Right ventricle myocardium inferior (tissue), 1 donor: ENCODE results near the gene NIT2. TPM values are rescaled to one million over a fixed set of nuclear protein-coding genes. Genes with fewer than 3 reads are reported as not detected.

ENCODE experiments used
- ATAC-seq: fragments of 200-7000 bp; cut with Tn5 transposase; one replicate; pipeline ENCODE4 v1.9.1; 2020; ENCODE audit warnings: mild to moderate bottlenecking, moderate library complexity
- DNase-seq: peaks from one replicate; pipeline ENCODE4 v3.0.0; 2021; ENCODE audit errors: missing footprints
- intact Hi-C: fragments of 100-400 bp; cut with DNase I; formaldehyde crosslinking; loops from one replicate; pipeline ENCODE4 v1.11.0; 2022
- total RNA-seq: library from RNA; stranded (reverse); fragmentation: NEBNext Ultra II Directional; extraction: Animal tissue kit (Norgen Biotek cat#: 25700); gene quantifications from one replicate; pipeline ENCODE4 v1.2.1, GENCODE V29; 2021
- donor health status: DM: no; HTN: yes; CAD: no; lungs with severe emphysema.

Gene NIT2
- total RNA-seq, 1 donor from 2014 or later, result 51.3 TPM

DNA sequence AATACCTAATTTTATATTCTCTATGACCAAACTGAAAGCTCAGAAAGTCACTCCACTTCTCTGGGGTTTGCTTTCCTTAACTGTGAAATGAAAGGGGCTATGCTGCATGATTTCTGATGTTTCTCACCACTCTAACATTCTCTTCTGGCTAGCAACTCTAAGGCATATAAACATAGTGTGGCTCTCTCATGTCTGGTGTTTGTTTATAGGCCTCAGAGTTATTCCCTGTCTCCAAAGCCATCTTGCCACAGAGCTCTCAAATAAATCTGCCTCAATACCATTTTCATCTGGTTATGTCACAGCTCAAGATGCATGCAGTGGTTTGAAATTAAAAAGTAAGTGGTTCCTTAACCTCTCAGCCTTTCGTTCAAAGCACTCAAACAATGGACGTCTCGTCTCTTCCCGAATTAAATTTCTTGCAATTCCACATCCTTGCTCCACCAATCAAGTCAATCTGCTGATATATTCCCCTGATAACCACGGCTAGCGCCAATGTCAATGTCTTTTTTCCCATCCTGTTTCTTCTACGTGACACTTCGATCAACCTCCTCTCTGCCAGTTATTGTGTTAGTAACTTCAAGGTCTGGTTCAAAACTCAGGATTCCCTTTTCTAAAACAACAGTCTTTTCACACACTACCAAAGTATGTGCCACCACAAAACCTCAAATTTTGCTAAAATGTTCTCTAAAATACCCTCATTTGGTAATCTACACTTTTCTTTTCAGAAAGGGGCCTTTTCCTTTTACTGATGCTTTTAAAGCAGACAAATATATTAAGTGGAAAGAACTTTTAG is 50.4 kb downstream of the NIT2 start:
- ATAC-seq (no peak), DNase-seq (no peak)
- intact Hi-C loops, result no loop called here

DNA sequence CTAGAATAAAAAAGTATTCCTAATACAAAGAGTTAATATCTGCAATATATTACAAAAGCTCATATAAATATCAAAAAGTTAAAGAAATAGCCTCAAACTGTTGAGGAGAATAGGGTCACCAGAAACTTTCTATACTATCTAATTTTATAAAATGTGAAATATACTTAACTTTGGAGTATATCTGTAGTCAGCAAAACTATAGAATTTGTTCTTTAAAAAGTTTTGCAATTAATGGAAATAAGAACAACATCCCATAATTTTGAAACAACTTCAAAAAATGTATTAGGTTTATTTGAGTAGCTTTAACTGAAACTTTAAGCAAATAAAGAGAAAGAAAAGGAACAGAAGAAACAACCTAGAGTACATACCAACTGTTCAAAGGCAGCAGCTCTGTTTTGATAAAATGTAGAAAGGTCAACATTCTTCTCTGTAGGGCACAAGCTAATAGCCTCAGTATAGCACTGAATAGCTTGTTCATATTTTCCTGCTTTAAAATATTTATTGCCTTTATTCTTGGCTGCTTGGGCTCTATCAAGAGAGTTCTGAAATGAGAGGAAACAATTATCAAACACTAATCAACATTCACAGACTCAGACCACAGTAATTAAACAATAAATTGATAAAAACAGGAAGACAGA is 52.0 kb downstream of the NIT2 start:
- ATAC-seq (peak; percentile 79), DNase-seq (no peak)
- intact Hi-C loops, result no loop called here

DNA sequence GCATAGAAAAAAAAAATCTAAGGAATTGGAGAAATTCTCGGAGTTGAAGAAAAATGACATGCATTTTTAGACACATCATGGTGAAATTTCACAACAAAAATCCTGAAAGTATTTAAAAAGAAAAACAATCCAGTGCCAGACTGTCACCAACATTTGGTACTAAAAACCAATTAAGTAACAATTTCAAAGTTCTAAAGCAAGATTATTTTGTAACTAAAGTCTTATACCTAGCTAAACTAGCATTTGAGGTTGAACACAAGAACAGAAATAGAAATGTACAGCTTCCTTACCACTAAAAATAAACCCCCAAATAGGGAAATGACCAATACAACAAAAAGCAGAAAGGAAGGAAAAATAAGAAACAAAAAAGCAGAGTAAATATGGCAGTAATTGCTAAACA is 54.5 kb downstream of the NIT2 start:
- DNase-seq, result no peak
- ATAC-seq, result no peak
- intact Hi-C loops, result no loop called here

DNA sequence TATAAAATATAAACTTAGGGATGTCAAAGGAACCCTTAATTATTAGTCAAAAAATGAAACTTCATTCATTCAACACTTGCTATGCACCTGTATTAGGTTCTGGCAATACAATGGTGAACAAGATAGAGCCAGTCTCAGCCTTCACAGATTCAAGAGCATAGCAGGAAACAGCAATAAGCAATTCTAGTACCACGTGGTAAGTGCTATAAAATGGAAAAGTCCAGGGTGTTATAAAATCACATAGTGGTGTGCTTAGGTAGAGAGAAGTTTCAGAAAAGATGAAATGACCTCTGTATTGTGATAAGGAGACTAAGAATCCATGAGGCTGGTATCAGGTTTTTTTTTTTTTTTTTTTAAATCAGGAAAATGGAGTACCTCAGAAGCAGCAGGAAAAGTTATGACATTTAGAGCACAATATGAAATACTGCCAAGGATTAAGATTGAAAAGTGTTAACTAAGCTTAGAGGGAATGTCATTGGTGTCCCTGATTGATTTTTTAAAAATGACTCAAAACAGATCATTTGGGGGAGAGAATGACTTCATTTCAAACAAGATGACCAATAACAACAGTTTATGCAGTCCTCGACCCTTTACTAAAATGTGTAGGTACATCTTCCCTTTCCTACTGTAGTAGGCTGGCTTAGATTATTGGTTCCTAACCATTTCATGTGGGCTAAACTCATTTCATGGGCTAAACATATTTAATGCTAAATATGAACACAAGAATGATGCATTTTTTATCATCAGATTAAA is 61.3 kb downstream of the NIT2 start:
- ATAC-seq (no peak), DNase-seq (no peak)
- intact Hi-C loops, result no loop called here

DNA sequence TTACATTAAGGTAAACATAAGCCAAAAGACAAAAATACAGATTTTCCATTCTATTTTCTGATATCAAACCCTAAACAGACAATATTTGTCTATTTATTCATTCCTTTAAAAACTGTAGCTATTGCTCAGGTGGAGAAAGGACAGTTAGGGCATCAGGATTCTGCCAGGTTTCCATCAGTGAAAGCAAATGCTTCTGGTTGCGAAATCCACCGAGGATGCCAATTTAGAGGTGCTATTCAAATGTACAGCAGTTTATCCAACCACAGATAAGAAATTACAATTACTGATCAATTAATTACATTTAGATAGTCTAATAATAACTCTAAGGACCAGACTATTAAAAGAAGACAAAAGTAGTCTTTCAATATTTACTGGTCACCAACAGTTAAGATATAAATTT is 62.4 kb downstream of the NIT2 start:
- intact Hi-C loops, result no loop called here
- DNase-seq, result no peak
- ATAC-seq, result no peak

DNA sequence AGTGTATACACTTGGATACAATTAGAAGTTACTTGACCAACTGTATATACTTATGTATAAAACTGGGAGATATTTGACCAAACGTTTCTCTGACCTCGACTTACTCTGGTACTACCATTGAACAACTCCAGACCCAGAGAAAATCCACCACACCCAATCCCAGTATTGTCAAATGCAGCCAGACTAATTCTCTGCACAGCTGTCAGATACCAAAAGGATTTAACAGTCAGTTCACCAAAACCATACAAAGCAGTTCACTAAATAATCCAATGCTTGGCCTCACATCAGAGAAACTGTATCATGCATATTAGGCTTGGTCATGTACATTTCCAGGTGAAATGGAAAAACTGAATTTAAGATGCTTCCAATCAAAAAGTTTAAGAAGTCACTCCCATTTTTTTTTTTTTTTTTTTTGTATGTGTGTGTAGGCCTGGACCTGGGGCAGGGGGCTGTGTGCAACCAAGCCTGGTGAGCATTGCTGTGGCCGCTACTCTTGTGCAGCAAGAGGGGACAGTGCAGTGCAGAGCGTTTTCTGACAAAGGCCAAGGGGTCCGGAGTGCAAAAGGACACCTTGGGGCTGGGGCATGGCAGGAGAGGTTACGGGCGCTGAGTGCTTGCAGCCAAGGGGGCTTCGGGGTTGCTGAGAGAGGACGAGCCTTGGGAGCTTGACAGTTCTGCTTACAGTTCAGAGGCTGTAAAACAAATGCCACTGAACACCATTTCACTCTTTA is 64.9 kb downstream of the NIT2 start:
- intact Hi-C loops, result loop anchor here (5.0 kb wide), 3 partner anchors 93 to 582 kb away; partner anchors contain the start of genes CMSS1 and TMEM45A
- no peak for DNase-seq
- no peak for ATAC-seq

DNA sequence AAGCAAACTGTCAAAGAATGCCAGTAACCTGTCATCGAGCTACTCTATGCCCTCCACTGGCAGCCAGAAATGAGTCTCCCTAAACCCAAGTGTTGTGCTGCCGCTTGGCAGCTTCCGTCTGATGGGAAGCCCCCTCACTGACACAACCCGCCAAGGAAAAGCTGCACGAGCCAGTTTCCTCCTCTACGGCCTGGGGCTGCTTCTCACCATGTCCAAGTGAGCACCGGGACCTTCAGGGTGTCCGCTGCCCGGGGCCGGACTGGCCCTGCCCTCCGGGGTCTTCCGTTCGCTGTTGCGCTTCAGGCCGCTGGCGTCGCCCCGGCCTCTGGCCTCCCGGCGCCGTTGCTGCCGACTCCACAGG is 65.8 kb downstream of the NIT2 start:
- intact Hi-C loops, result loop anchor here (5.0 kb wide), 3 partner anchors 92 to 583 kb away; partner anchors contain the start of genes CMSS1 and TMEM45A
- ATAC-seq, result peak; percentile 2
- peak; percentile 71 for DNase-seq

DNA sequence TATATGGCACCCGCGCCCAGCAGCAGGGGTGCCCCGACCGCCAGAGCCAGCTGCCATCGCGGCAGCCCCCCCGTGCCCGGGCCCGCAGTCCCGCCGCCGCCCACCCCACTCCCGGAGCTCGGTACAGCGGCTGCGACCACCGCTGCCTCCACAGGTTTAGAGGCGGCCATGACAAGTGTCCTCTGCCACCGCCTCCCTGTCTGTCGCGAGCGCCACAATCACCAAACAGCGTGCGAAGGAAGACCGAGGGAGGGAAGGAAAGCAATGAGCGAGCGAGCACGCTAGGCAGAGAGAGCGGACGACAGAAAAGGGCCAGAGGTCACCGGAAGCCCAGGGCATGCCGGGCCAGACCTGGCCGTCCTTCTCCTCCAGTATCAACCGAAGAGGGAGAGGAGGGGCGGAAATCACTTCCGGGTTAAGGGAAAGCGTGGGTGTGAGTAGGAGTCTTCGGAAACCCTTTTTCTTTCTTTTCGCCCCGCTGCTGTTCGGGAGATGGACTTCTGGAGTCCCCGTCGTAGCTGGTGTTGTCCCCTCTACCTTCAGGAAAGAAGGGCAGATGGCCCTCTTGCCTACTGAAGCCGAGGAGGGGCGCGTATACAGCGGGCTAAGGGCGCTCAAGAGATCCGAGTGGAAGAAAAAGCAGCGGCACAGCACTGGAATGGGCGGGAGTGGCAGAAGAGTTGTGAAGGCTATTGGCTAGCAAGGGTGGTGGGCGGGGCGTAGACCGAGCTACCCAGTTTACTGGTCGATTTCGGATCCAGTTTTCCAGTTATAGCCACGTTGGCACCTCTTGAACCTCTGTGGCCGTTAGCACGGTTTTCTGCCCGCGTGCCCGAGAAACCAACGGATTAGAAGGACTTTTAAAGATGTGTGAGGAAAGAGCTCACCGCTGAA is 66.5 kb downstream of the NIT2 start, which contains the start of the genes LNP1 and TOMM70:
Gene LNP1, plus strand, starts transcription at position 760 of the 894 bp plus-strand sequence. CDS start 28,191 bp downstream, outside the sequence.
Gene TOMM70, minus strand, starts transcription at position 310 of the 894 bp plus-strand sequence. Its CDS starts 140 bp downstream, at position 170.
- peak; percentile 99 for DNase-seq
- intact Hi-C loops, result loop anchor here (5.0 kb wide), 3 partner anchors 91 to 584 kb away; partner anchors contain the start of genes CMSS1 and TMEM45A
- peak; percentile 98 for ATAC-seq

DNA sequence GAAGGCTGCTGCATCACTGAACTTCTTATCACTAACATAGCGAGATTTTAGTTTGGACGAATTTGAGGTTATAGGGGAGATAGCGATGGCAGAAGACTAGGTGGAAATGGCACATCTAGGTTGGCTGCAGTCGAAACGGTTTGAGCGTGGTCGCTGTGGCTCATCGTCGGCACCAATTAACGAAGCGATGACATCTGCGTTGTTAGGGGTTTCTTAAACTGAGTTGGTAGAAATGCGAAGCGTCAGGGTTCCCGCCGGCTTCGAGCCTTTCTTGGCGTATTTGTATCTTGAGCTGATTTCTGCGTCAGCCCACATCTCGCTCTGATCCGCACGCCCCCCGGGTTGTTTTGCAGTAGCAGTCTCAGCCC is 67.1 kb downstream of the NIT2 start:
- ATAC-seq (peak; percentile 4), DNase-seq (peak; percentile 61)
- intact Hi-C loops, result loop anchor here (5.0 kb wide), 3 partner anchors 91 to 584 kb away; partner anchors contain the start of genes CMSS1 and TMEM45A

DNA sequence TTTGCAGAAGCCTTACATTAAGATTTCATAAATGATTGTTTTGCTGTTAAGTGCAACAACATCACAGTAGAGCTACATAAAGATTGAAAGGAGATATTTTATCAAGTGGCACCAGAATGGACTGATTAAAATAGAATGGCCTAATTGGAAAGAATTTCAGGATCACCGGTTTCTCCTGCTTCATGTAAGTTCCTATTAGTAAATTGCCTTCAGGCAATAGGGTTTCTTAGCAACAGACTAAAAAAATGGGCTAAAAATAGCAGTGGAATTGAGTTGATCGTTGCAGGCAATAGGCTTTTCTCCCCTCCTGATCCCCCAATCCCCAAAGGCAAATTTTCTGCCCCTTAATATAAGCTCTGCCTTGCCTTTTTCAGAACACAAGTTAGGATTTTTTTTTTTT is 67.7 kb downstream of the NIT2 start:
- no peak for DNase-seq
- intact Hi-C loops, result loop anchor here (5.0 kb wide), 3 partner anchors 90 to 585 kb away; partner anchors contain the start of genes CMSS1 and TMEM45A
- no peak for ATAC-seq

DNA sequence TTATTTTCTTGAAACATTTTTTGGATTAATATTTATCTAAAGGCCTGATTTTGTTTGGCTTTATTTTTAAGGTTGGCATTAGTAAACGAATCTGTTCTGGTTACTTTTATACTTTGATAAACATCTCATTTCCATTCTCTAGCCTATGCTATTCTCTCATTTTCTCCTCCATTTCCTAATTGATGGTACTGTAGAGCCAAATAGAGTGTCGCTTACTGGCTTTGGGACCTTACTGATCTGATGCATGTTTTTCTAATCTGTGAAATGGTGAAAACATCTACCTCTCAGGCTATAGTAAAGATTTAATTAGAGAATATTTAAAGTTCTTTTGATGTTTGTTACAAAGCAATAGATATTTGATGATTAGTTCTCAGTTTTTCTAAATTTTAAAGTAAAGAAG is 68.3 kb downstream of the NIT2 start:
- intact Hi-C loops, result loop anchor here (5.0 kb wide), 3 partner anchors 89 to 586 kb away; partner anchors contain the start of genes CMSS1 and TMEM45A
- ATAC-seq (no peak), DNase-seq (no peak)

DNA sequence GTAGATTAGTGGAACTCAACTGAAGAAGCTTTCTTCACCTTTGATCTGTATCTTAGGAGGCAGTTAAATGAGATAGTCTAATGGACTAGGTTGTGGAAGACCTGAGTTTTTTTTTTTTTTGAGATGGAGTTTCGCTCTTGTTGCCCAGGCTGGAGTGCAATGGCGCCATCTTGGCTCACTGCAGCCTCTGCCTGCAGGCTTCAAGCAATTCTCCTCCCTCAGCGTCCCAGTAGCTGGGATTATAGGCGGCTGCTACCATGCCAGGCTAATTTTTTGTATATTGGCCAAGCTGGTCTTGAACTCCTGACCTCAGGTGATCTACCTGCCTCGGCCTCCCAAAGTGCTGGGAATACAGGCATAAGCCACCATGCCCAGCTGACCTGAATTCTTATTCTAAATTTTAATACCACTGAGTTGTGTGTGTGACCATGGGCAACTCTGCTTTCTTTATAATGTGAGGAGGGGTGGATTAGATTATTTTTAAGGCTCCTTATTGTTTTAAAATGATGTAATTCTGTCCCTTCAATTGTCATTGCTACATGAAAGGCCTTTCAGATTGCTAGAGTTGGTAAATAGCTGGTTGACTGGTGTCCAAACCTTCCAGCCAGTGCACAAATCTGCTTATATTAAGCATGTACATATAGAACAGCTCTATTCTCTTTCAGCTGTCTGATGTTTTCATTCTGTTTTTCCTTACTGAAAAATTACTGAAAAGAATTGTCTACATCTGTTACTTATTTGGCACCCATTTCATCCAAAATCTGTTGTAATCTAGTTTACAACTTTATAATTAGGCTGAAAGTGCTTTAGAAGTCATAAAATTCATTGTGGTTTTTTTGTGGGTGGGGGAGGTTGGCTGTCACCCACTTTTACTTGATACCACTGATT is 69.0 kb downstream of the NIT2 start:
- DNase-seq (no peak), ATAC-seq (no peak)
- intact Hi-C loops, result loop anchor here (5.0 kb wide), 3 partner anchors 89 to 586 kb away; partner anchors contain the start of genes CMSS1 and TMEM45A

DNA sequence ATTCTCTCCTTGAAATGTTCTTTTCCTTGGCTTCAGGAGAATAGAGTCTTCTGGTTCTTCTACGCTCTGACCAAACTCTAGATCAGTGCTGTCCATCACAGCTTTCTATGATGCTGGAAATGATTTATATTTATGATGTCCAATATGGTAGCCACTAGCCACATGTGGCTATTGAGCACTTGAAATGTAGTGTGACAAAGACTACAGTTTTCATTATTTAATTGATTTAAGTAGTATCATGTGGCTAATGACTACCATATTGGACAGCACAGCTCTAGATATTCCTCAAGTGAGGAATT is 69.6 kb downstream of the NIT2 start:
- DNase-seq, result no peak
- intact Hi-C loops, result loop anchor here (5.0 kb wide), 3 partner anchors 88 to 587 kb away; partner anchors contain the start of genes CMSS1 and TMEM45A
- no peak for ATAC-seq

DNA sequence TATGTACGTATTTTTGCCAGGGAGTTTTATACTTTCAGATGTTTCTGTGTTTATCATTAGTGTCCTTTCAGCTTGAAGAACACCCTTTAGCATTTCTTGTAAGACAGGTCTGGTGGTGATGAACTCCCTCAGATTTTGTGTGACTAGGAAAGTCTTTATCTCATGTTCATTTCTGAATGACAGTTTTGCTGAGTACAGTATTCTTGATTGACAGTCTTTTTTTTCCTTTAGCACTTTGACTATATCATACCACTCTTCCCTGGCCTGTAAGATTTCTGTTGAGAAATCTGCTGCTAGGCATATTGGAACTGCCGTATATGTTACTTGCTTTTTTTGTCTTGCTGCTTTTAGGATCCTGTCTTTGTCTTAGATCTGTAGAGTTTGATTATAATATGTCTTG is 72.6 kb downstream of the NIT2 start:
- no peak for DNase-seq
- intact Hi-C loops, result no loop called here
- no peak for ATAC-seq

DNA sequence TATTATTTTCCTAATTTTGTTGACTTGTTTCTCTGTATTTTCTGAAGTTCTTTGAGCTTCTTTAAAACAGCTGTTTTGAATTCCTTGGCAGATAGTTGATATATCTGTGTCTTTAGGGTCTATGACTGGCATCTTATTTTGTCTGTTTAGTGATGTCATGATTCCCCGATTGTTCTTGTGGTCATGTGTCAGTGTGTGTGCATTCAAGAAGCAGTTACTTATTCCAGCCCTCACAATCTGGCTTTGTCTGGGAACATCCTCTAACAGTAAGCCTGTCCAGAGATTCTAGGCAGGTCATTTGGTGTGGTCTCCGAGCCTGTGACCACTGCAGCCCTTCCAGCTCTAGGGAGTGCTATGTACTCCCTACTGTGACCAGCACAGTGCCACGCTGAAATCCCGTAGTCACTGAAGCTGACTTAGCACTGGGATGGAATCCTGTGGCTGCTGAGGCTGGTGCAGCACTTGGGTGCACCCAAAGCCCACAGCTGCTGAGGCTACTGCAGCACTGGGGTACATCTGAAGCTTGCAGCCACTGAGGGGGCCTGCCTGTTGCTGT is 73.5 kb downstream of the NIT2 start:
- ATAC-seq (no peak), DNase-seq (no peak)
- intact Hi-C loops, result no loop called here
